Fibroblast of lung (primary cell): Measurements from ENCODE around the gene TSPAN16. TPM values are rescaled to one million over a fixed set of nuclear protein-coding genes. Genes with fewer than 3 reads are reported as not detected.
"Not testable (repeated sequence)": the region's sequence is repeated elsewhere in the genome, so short reads cannot be mapped to it uniquely, and the experiment has no call there.

Experiments used
- DNase-seq, 2 donors: peaks; one replicate each; pipeline versions ENCODE4 v3.0.0 to v3.0.0-alpha.2; 2010; ENCODE audit warnings: low read depth in 2 of 2
- H2AFZ ChIP-seq: 2 replicates; pipeline ENCODE4 v1.5.1; 2012; ENCODE audit warnings: low read length, control low read depth, inconsistent platforms
- H3K27ac ChIP-seq: 2 replicates; pipeline ENCODE4 v1.5.1; 2011; ENCODE audit warnings: low read length, control low read depth; ENCODE audit not compliant: insufficient read depth
- H3K27me3 ChIP-seq: 2 replicates; pipeline ENCODE4 v1.5.1; 2011; ENCODE audit warnings: mild to moderate bottlenecking, low read length; ENCODE audit not compliant: control insufficient read depth, insufficient read depth
- H3K36me3 ChIP-seq: 2 replicates; pipeline ENCODE4 v1.5.1; 2011; ENCODE audit warnings: low read length; ENCODE audit not compliant: control insufficient read depth, insufficient read depth
- H3K4me1 ChIP-seq: 2 replicates; pipeline ENCODE4 v1.5.1; 2011; ENCODE audit warnings: low read length; ENCODE audit not compliant: control insufficient read depth, insufficient read depth; ENCODE audit errors: extremely low read depth
- H3K4me2 ChIP-seq: 2 replicates; pipeline ENCODE4 v1.5.1; 2011; ENCODE audit warnings: low read length, control low read depth; ENCODE audit not compliant: insufficient read depth; ENCODE audit errors: extremely low read depth
- H3K4me3 ChIP-seq, 4 experiments: fragments of 200-600 bp in 1 of 4; sonication (generic) in 1 of 4; replicated peaks in 1 of 4; 2 replicates each; pipeline ENCODE4 v1.5.1; 2011 to 2016; ENCODE audit warnings: low read length in 4 of 4, low read depth in 3 of 4, mild to moderate bottlenecking in 3 of 4, control low read depth in 2 of 4, inconsistent platforms in 1 of 4, mixed read lengths in 1 of 4; ENCODE audit not compliant: insufficient read depth in 1 of 4; ENCODE audit errors: control extremely low read depth in 1 of 4
- H3K79me2 ChIP-seq: 2 replicates; pipeline ENCODE4 v1.5.1; 2012; ENCODE audit warnings: mild to moderate bottlenecking, low read length, inconsistent platforms; ENCODE audit not compliant: control insufficient read depth, insufficient read depth
- H3K9ac ChIP-seq: 2 replicates; pipeline ENCODE4 v1.5.1; 2011; ENCODE audit warnings: mild to moderate bottlenecking, low read length, control low read depth; ENCODE audit not compliant: insufficient read depth
- H3K9me3 ChIP-seq: 2 replicates; pipeline ENCODE4 v1.5.1; 2012; ENCODE audit warnings: low read depth, low read length; ENCODE audit not compliant: control insufficient read depth, insufficient read depth
- H4K20me1 ChIP-seq: 2 replicates; pipeline ENCODE4 v1.5.1; 2011; ENCODE audit warnings: low read length; ENCODE audit not compliant: control insufficient read depth, insufficient read depth; ENCODE audit errors: extremely low read depth
- EZH2 ChIP-seq: IDR thresholded peaks from 2 replicates; pipeline ENCODE4 v1.5.1; 2012; ENCODE audit warnings: low read length, control low read depth, mild to moderate bottlenecking; ENCODE audit errors: missing control alignments
- polyA plus RNA-seq, 2 donors: library from polyadenylated mRNA; depleted of rRNA in 1 of 2; stranded (reverse) in 1 of 2; unstranded in 1 of 2; fragments of >200 nt; gene quantifications; 2 replicates each; pipeline ENCODE4 v1.2.1, GENCODE V29; 2011 to 2012; ENCODE audit warnings: missing spikeins in 1 of 2
- total RNA-seq: library from RNA; depleted of rRNA; stranded (reverse); fragments of >200 nt; gene quantifications from 2 replicates; pipeline ENCODE4 v1.2.1, GENCODE V29; 2014
- TF ChIP-seq, protein P1 (sequence below), 2 donors: IDR thresholded peaks in 1 of 2; conservative IDR thresholded peaks in 1 of 2; 1 replicate in 1 of 2; 2 replicates in 1 of 2; pipeline ENCODE4 v1.5.1; 2011 to 2012; ENCODE audit warnings: low read length in 2 of 2, control low read depth in 1 of 2, inconsistent platforms in 1 of 2, low read depth in 1 of 2, mild to moderate bottlenecking in 1 of 2

Gene TSPAN16
- total and polyA plus RNA-seq, 2 donors (not counting 1 experiment from before 2014, with no cell fraction given) = not detected

DNA sequence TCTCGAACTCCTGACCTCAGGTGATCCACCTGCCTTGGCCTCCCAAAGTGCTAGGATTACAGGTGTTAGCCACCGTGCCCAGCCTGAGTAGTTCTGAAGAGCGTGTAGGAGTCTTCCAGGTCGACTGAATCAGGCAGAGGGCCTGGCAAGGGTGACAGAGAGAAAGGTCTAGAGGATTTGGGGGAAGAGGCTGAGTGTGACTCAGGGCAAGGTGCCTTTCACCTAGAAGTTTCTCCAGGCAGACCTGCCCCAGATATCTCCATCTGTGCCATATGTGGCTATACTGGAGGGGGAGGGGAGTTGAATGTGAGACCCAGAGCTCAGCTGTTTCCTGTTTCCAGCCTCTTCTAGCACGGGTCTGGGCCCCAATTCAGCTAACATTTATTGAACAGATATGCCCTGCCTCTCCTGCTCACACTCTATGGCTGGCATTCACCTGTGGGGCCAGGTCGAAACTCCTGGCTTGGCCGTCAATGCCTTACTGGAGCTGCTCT lies 51.6 kb downstream of the TSPAN16 start:
- H4K20me1 ChIP-seq = no peaks in the 10 kb centered on the region
- H2AFZ ChIP-seq = no peak overlapping the region
- TF ChIP-seq EZH2 = no peak
- TF ChIP-seq, protein P1, sequence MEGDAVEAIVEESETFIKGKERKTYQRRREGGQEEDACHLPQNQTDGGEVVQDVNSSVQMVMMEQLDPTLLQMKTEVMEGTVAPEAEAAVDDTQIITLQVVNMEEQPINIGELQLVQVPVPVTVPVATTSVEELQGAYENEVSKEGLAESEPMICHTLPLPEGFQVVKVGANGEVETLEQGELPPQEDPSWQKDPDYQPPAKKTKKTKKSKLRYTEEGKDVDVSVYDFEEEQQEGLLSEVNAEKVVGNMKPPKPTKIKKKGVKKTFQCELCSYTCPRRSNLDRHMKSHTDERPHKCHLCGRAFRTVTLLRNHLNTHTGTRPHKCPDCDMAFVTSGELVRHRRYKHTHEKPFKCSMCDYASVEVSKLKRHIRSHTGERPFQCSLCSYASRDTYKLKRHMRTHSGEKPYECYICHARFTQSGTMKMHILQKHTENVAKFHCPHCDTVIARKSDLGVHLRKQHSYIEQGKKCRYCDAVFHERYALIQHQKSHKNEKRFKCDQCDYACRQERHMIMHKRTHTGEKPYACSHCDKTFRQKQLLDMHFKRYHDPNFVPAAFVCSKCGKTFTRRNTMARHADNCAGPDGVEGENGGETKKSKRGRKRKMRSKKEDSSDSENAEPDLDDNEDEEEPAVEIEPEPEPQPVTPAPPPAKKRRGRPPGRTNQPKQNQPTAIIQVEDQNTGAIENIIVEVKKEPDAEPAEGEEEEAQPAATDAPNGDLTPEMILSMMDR (conservative IDR thresholded peaks at IDR 0.05 in 1 of 2, IDR thresholded peaks at IDR 0.05 in 1 of 2; ENCODE audit: low read depth in 1 of 2, low read length in 2 of 2) = no peak
- H3K9ac ChIP-seq = no peak overlapping the region
- no peak for DNase-seq
- no peaks in the 10 kb centered on the region for H3K79me2 ChIP-seq
- no peak overlapping the region for H3K4me3 ChIP-seq
- H3K9me3 ChIP-seq = no peaks in the 10 kb centered on the region
- peaks cover 11% of the 10 kb centered on the region for H3K4me1 ChIP-seq
- H3K27me3 ChIP-seq = no peaks in the 10 kb centered on the region
- no peak overlapping the region for H3K4me2 ChIP-seq
- H3K36me3 ChIP-seq = no peaks in the 10 kb centered on the region
- no peak overlapping the region for H3K27ac ChIP-seq

DNA sequence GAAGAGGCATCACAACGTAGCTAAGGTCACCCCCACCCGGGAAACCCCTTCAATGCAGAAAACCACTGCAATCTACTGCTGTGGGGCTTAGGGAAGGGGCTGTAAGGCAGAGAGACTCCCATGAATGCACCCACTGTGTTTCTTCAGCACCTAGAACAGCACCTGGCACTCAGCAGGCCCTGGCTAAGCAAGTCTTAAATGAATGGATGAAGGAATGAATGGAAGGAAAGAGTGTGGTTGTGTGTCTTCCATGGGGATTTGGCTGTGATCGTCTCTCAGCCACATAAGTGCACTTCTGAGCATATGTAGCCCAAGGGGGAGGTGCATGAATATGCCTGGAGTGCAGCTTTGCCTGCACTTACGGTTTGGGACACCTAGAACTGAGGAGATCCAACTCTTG lies 53.2 kb downstream of the TSPAN16 start:
- Histone ChIP-seq H3K79me2 (no peaks in the 10 kb centered on the region), H2AFZ (no peak overlapping the region), H3K4me3 (no peak overlapping the region), H3K4me2 (no peak overlapping the region), H3K4me1 (peaks cover 7% of the 10 kb centered on the region), H3K27ac (no peak overlapping the region), H3K9me3 (no peaks in the 10 kb centered on the region), H3K27me3 (no peaks in the 10 kb centered on the region), H3K36me3 (no peaks in the 10 kb centered on the region), H4K20me1 (no peaks in the 10 kb centered on the region), H3K9ac (no peak overlapping the region)
- TF ChIP-seq EZH2 = no peak
- TF ChIP-seq, protein P1 (conservative IDR thresholded peaks at IDR 0.05 in 1 of 2, IDR thresholded peaks at IDR 0.05 in 1 of 2; ENCODE audit: low read depth in 1 of 2, low read length in 2 of 2) = no peak
- no peak for DNase-seq

DNA sequence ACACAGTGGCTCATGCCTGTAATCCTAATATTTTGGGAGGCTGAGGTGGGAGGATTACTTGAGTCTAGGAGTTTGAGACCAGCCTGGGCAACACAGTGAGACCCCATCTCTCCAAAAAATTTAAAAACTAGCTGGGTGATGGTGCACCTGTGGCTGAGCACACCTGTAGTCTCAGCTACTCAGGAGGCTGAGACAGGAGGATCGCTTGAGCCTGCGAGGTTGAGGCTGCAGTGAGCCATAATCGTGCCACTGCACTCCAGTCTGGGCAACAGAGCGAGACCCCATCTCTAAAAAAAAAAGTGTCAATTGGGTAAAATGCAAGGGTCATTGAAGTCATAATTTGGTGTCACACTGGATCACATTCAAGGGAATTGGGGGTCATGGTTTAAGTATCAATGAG lies 58.1 kb downstream of the TSPAN16 start:
- H3K4me3 ChIP-seq, H3K9ac ChIP-seq, H3K79me2 ChIP-seq, H3K4me2 ChIP-seq, H2AFZ ChIP-seq, H4K20me1 ChIP-seq, H3K27me3 ChIP-seq, H3K4me1 ChIP-seq, H3K36me3 ChIP-seq, DNase-seq, H3K27ac ChIP-seq, H3K9me3 ChIP-seq: not testable (repeated sequence)
